Large intestine (tissue), 3 donors: ENCODE results near the gene CRTC1. TPM values are rescaled to one million over a fixed set of nuclear protein-coding genes. Genes with fewer than 3 reads are reported as not detected.
A peak's percentile ranks its signal among the peaks of the same experiment; 100 is the strongest.

Source experiments
- DNase-seq, 2 donors: peaks; one replicate each; pipeline versions ENCODE4 v3.0.0 to v3.0.0-alpha.2; 2013
- H3K27ac ChIP-seq: one replicate; pipeline ENCODE4 v1.5.1; 2013; ENCODE audit warnings: low read length
- H3K27me3 ChIP-seq: 2 replicates; pipeline ENCODE4 v1.6.1; 2013; ENCODE audit warnings: low read length; ENCODE audit not compliant: control insufficient read depth, insufficient read depth
- H3K36me3 ChIP-seq: 2 replicates; pipeline ENCODE4 v1.6.1; 2013; ENCODE audit warnings: low read length; ENCODE audit not compliant: control insufficient read depth, insufficient read depth
- H3K4me1 ChIP-seq: one replicate; pipeline ENCODE4 v1.6.1; 2013; ENCODE audit warnings: low read length; ENCODE audit not compliant: control insufficient read depth, insufficient read depth
- H3K4me3 ChIP-seq: one replicate; pipeline ENCODE4 v1.5.1; 2013; ENCODE audit warnings: low read length
- H3K9me3 ChIP-seq: one replicate; pipeline ENCODE4 v1.6.1; 2013; ENCODE audit warnings: mild to moderate bottlenecking, low read depth, low read length, moderate library complexity; ENCODE audit not compliant: control insufficient read depth
- WGBS: methylation state at CpG from one replicate; pipeline ENCODE4 v1.1.5; 2013; ENCODE audit warnings: low lambda C conversion rate; ENCODE audit not compliant: insufficient coverage; 5-methylcytosine and 5-hydroxymethylcytosine counted together
- polyA plus RNA-seq: library from polyadenylated mRNA; unstranded; fragments of 120-200 nt; gene quantifications from one replicate; pipeline ENCODE4 v1.2.1, GENCODE V29; 2013

The CRTC1 gene
- polyA plus RNA-seq, 1 donor = 21.5 TPM

GRCh38 chr19:18831524-18832305, 148.2 kb downstream of the CRTC1 start, which contains the start of gene UPF1:
TSS of gene UPF1 (plus strand) at chr19:18831959. CDS start at chr19:18832210, 251 bp downstream.
- H3K4me3 ChIP-seq = peak within 1 kb of the TSS; percentile 90
- peak; percentile 96 to 97 for DNase-seq
- H3K4me1 ChIP-seq = peaks cover 16% of the 10 kb centered on the region
- H3K27ac ChIP-seq = peak within 1 kb of the TSS; percentile 78
- peaks cover 6% of the 10 kb centered on the region for H3K9me3 ChIP-seq
- H3K36me3 ChIP-seq = peaks cover 13% of the 10 kb centered on the region
- H3K27me3 ChIP-seq = peaks cover 2% of the 10 kb centered on the region
- WGBS = no CpG with 5 or more reads among the region's 96 CpGs

Other genes starting within 250 kb of the CRTC1 start
- 64.4 TPM for gene ISYNA1, start 245.5 kb upstream of the CRTC1 start, polyA plus RNA-seq
- gene ELL, start 161.6 kb upstream of the CRTC1 start, polyA plus RNA-seq = 9.6 TPM
- 138 TPM for gene FKBP8, start 140.1 kb upstream of the CRTC1 start, polyA plus RNA-seq
- gene KXD1, start 125.8 kb upstream of the CRTC1 start, polyA plus RNA-seq = 62.4 TPM
- gene UBA52, start 111.8 kb upstream of the CRTC1 start, polyA plus RNA-seq = 901 TPM
- 47.2 TPM for gene REX1BD, start 94.9 kb upstream of the CRTC1 start, polyA plus RNA-seq
- gene CRLF1, start 76.9 kb upstream of the CRTC1 start, polyA plus RNA-seq = 3.2 TPM
- 12.5 TPM for gene TMEM59L, start 70.8 kb upstream of the CRTC1 start, polyA plus RNA-seq
- 4.6 TPM for gene KLHL26, start 46.7 kb upstream of the CRTC1 start, polyA plus RNA-seq
- 1.2 TPM for gene COMP, start 107.6 kb downstream of the CRTC1 start, polyA plus RNA-seq
- gene UPF1, start 148.3 kb downstream of the CRTC1 start, polyA plus RNA-seq = 52.3 TPM
- gene CERS1, start 212.5 kb downstream of the CRTC1 start, polyA plus RNA-seq = 3.1 TPM
- gene COPE, start 235.7 kb downstream of the CRTC1 start, polyA plus RNA-seq = 135 TPM
- gene DDX49, start 236.0 kb downstream of the CRTC1 start, polyA plus RNA-seq = 34.3 TPM